GM19463 (cell line): ENCODE results near the gene DPF1.

Source experiments
- ATAC-seq: cut with Tn5 transposase; IDR thresholded peaks from one replicate; pipeline ENCODE4 v1.9.1; 2021; ENCODE audit warnings: mild to moderate bottlenecking, moderate library complexity; ENCODE audit not compliant: unreplicated experiment

Gene DPF1

DNA sequence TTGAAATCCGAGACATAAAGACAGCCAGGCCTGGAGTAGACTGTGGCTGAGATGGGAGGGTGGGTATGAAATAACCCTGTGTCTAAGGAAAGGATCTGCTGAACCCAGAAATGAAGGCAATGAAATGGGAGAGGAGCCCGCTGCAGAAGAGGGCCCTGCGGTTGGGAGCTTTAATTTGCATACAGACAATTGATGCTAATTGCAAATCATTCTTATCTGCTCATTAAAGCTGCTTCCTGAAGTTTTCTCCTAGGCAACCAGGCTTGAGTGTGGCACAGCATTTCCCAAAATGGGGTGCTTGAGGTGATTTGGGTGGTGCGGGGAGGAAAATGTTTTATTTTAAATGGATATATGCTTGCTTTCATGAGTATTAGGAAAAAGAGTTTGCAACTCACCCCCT, 55.4 kb downstream of the DPF1 start:
- no peak for ATAC-seq

DNA sequence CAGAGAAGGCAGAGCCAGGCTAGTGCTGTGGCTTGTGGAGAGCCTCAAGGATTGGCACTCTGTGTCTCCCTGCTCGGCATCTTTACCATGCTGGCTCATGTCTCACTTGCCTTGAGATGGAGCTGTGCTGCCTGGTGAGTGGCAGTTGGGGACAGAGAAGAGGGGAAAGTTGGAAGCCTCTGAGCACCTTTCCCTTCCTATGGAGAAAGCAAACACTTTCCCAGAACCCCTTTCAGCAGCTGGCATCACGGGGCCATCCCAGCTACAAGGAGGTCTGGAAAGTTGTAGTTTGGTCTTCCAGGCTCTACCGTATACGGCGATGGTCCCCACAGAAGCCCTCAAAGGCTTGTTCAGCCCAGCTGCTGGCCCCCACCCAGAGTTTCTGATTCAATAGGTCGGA, 58.7 kb downstream of the DPF1 start:
- no peak for ATAC-seq

DNA sequence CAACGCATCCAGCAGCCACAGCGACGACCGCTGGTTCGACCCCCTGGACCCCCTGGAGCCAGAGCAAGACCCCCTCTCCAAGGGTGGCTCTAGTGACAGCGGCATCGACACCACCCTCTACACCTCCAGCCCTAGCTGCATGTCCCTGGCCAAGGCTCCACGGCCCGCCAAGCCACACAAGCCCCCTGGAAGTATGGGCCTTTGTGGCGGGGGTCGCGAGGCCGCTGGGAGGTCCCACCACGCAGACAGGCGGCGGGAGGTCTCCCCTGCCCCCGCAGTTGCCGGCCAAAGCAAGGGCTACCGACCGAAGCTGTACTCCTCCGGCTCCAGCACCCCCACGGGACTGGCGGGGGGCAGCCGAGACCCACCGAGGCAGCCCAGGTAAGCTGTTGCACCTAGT, 59.5 kb downstream of the DPF1 start:
- no peak for ATAC-seq

GRCh38 chr19:38163419-38164290, 60.4 kb downstream of the DPF1 start:
- ATAC-seq, result no peak

GRCh38 chr19:38162632-38163031, 61.4 kb downstream of the DPF1 start:
- ATAC-seq, result no peak

GRCh38 chr19:38162094-38162493, 61.9 kb downstream of the DPF1 start:
- no peak for ATAC-seq
